GM11168 (cell line): Measurements from ENCODE around the gene DNAH11.

ENCODE experiments used
- in situ Hi-C: fragments of 300-500 bp; cut with MboI; formaldehyde crosslinking; loops from one replicate; pipeline ENCODE4 v1.12.0; 2022; ENCODE audit warnings: low sequenced_read_pairs; ENCODE audit not compliant: unreplicated experiment

The DNAH11 gene

GRCh38 chr7:21757537-21758282, 214.9 kb downstream of the DNAH11 start:
- in situ Hi-C loops = no loop called here

GRCh38 chr7:21758286-21758685, 215.4 kb downstream of the DNAH11 start:
- in situ Hi-C loops = no loop called here

- in situ Hi-C loops = no loop called here
Measured at GRCh38 chr7:21762469-21762868, 219.6 kb downstream of the DNAH11 start.

- in situ Hi-C loops = no loop called here
Measured at GRCh38 chr7:21763818-21764217, 221.0 kb downstream of the DNAH11 start.

- in situ Hi-C loops = no loop called here
Measured at GRCh38 chr7:21766218-21766617, 223.4 kb downstream of the DNAH11 start.

GRCh38 chr7:21767300-21767900, 224.6 kb downstream of the DNAH11 start:
- in situ Hi-C loops = no loop called here

- in situ Hi-C loops = no loop called here
Measured at GRCh38 chr7:21768279-21768678, 225.4 kb downstream of the DNAH11 start.

- in situ Hi-C loops = no loop called here
Measured at GRCh38 chr7:21771266-21771665, 228.4 kb downstream of the DNAH11 start.

- in situ Hi-C loops = no loop called here
Measured at GRCh38 chr7:21771906-21772610, 229.2 kb downstream of the DNAH11 start.

GRCh38 chr7:21773326-21773725, 230.5 kb downstream of the DNAH11 start:
- in situ Hi-C loops = no loop called here

GRCh38 chr7:21777921-21778320, 235.1 kb downstream of the DNAH11 start:
- in situ Hi-C loops = no loop called here

- in situ Hi-C loops = no loop called here
Measured at GRCh38 chr7:21778953-21779352, 236.1 kb downstream of the DNAH11 start.

GRCh38 chr7:21782996-21783395, 240.2 kb downstream of the DNAH11 start:
- in situ Hi-C loops = no loop called here

GRCh38 chr7:21784989-21785388, 242.2 kb downstream of the DNAH11 start:
- in situ Hi-C loops = no loop called here

- in situ Hi-C loops = no loop called here
Measured at GRCh38 chr7:21805791-21806190, 263.0 kb downstream of the DNAH11 start.

- in situ Hi-C loops = no loop called here
Measured at GRCh38 chr7:21806388-21806787, 263.5 kb downstream of the DNAH11 start.

- in situ Hi-C loops = no loop called here
Measured at GRCh38 chr7:21819048-21819447, 276.2 kb downstream of the DNAH11 start.

- in situ Hi-C loops = no loop called here
Measured at GRCh38 chr7:21828841-21829240, 286.0 kb downstream of the DNAH11 start.

GRCh38 chr7:21829731-21830130, 286.9 kb downstream of the DNAH11 start:
- in situ Hi-C loops = no loop called here

- in situ Hi-C loops = no loop called here
Measured at GRCh38 chr7:21844742-21845141, 301.9 kb downstream of the DNAH11 start.

- in situ Hi-C loops = no loop called here
Measured at GRCh38 chr7:21850531-21851285, 307.9 kb downstream of the DNAH11 start.
